ENCODE results near the gene SPOCK2. TPM values are rescaled to one million over a fixed set of nuclear protein-coding genes. Genes with fewer than 3 reads are reported as not detected.
A peak's percentile ranks its signal among the peaks of the same experiment; 100 is the strongest.

The SPOCK2 gene
- total RNA-seq, 2 experiments from 2014 or later = 976 to 998 TPM

GRCh38 chr10:72127571-72127970 is 39.2 kb upstream of the SPOCK2 start:
- no peaks in the 10 kb centered on the region for H3K9me3 Mint-ChIP-seq
- TF ChIP-seq CTCF (IDR thresholded peaks at IDR 0.05) = no peak
- H3K27me3 ChIP-seq (ENCODE audit: control insufficient read depth in 1 of 2, insufficient read depth in 2 of 2, low read length in 2 of 2) = no peaks in the 10 kb centered on the region
- POLR2A ChIA-PET = interaction anchor here (1.1 to 4.4 kb wide), 3 partner anchors 40 to 88 kb away, joined by 3 to 44 read pairs (median 8); partner anchors contain the start of genes ANAPC16, ASCC1 and SPOCK2
- CTCF ChIA-PET = interaction anchor here (0.9 to 5.0 kb wide), 3 partner anchors 79 to 211 kb away, joined by 3 to 30 read pairs (median 13); no protein-coding TSS in a partner anchor
- no peak overlapping the region for H3K27ac ChIP-seq (ENCODE audit: low read depth in 1 of 2, low read length in 2 of 2)
- H3K36me3 ChIP-seq (ENCODE audit: insufficient read depth, low read length) = peaks cover 6% of the 10 kb centered on the region
- H3K27ac Mint-ChIP-seq = no peak overlapping the region
- H3K4me1 Mint-ChIP-seq (ENCODE audit: low read depth) = peaks cover 49% of the 10 kb centered on the region
- no peak overlapping the region for H3K4me3 Mint-ChIP-seq
- peaks cover 2% of the 10 kb centered on the region for H3K4me1 ChIP-seq (ENCODE audit: insufficient read depth, low read length)
- DNase-seq = no peak
- no peak for ATAC-seq (ENCODE audit: poor library complexity)
- peaks cover 20% of the 10 kb centered on the region for H3K36me3 Mint-ChIP-seq (ENCODE audit: low read depth)
- no peaks in the 10 kb centered on the region for H3K9me3 ChIP-seq (ENCODE audit: control insufficient read depth in 1 of 2, insufficient read depth in 1 of 2, low read length in 2 of 2)
- intact Hi-C loops (cut with DNase I, micrococcal nuclease) = loop anchor here (2.0 to 5.0 kb wide), 3 partner anchors 40 to 209 kb away; partner anchors contain the start of gene SPOCK2 (in 2 of the 2)
- no peak overlapping the region for H3K4me3 ChIP-seq (ENCODE audit: low read length)
- H3K27me3 Mint-ChIP-seq = no peaks in the 10 kb centered on the region

GRCh38 chr10:72126872-72127232 is 38.5 kb upstream of the SPOCK2 start:
- H3K27me3 ChIP-seq (ENCODE audit: control insufficient read depth in 1 of 2, insufficient read depth in 2 of 2, low read length in 2 of 2) = no peaks in the 10 kb centered on the region
- Mint-ChIP-seq H3K27me3 (no peaks in the 10 kb centered on the region), H3K9me3 (no peaks in the 10 kb centered on the region), H3K4me1 (ENCODE audit: low read depth) (peaks cover 53% of the 10 kb centered on the region), H3K27ac (peak overlapping the region; percentile 43), H3K36me3 (ENCODE audit: low read depth) (peaks cover 20% of the 10 kb centered on the region), H3K4me3 (no peak overlapping the region)
- intact Hi-C loops (cut with DNase I, micrococcal nuclease) = loop anchor here (2.0 to 5.0 kb wide), 3 partner anchors 40 to 210 kb away; partner anchors contain the start of gene SPOCK2 (in 2 of the 2)
- H3K4me1 ChIP-seq (ENCODE audit: insufficient read depth, low read length) = peaks cover 10% of the 10 kb centered on the region
- no peak for TF ChIP-seq CTCF (IDR thresholded peaks at IDR 0.05)
- no peak overlapping the region for H3K27ac ChIP-seq (ENCODE audit: low read depth in 1 of 2, low read length in 2 of 2)
- H3K9me3 ChIP-seq (ENCODE audit: control insufficient read depth in 1 of 2, insufficient read depth in 1 of 2, low read length in 2 of 2) = no peaks in the 10 kb centered on the region
- CTCF ChIA-PET = interaction anchor here (0.7 to 5.0 kb wide), 5 partner anchors 20 to 211 kb away, joined by 3 to 30 read pairs (median 4); no protein-coding TSS in a partner anchor
- no peak overlapping the region for H3K4me3 ChIP-seq (ENCODE audit: low read length)
- H3K36me3 ChIP-seq (ENCODE audit: insufficient read depth, low read length) = peaks cover 6% of the 10 kb centered on the region
- DNase-seq (no peak), ATAC-seq (ENCODE audit: poor library complexity) (no peak)
- POLR2A ChIA-PET = interaction anchor here (1.1 to 4.4 kb wide), 6 partner anchors 13 to 92 kb away, joined by 3 to 44 read pairs (median 8); partner anchors contain the start of genes ANAPC16, ASCC1 and SPOCK2

GRCh38 chr10:72126184-72126871 is 38.0 kb upstream of the SPOCK2 start:
- Histone ChIP-seq H3K27ac (ENCODE audit: low read depth in 1 of 2, low read length in 2 of 2) (no peak overlapping the region), H3K4me3 (ENCODE audit: low read length) (no peak overlapping the region), H3K36me3 (ENCODE audit: insufficient read depth, low read length) (peaks cover 6% of the 10 kb centered on the region), H3K27me3 (ENCODE audit: control insufficient read depth in 1 of 2, insufficient read depth in 2 of 2, low read length in 2 of 2) (no peaks in the 10 kb centered on the region), H3K4me1 (ENCODE audit: insufficient read depth, low read length) (peaks cover 11% of the 10 kb centered on the region), H3K9me3 (ENCODE audit: control insufficient read depth in 1 of 2, insufficient read depth in 1 of 2, low read length in 2 of 2) (no peaks in the 10 kb centered on the region)
- POLR2A ChIA-PET = interaction anchor here (0.8 to 4.4 kb wide), 10 partner anchors 9 to 205 kb away, joined by 3 to 44 read pairs (median 4); partner anchors contain the start of genes ANAPC16, ASCC1 and SPOCK2
- intact Hi-C loops (cut with DNase I, micrococcal nuclease) = loop anchor here (2.0 to 5.0 kb wide), 3 partner anchors 39 to 210 kb away; partner anchors contain the start of gene SPOCK2 (in 2 of the 2)
- H3K4me1 Mint-ChIP-seq (ENCODE audit: low read depth) = peaks cover 58% of the 10 kb centered on the region
- CTCF ChIA-PET = interaction anchor here (0.7 to 5.0 kb wide), 8 partner anchors 10 to 212 kb away, joined by 3 to 30 read pairs (median 6); no protein-coding TSS in a partner anchor
- peak overlapping the region; percentile 43 for H3K27ac Mint-ChIP-seq
- H3K36me3 Mint-ChIP-seq (ENCODE audit: low read depth) = peaks cover 20% of the 10 kb centered on the region
- no peak overlapping the region for H3K4me3 Mint-ChIP-seq
- no peaks in the 10 kb centered on the region for H3K9me3 Mint-ChIP-seq
- peak in 3 of 14 experiments; percentile 53 to 60 (median 58) for DNase-seq
- TF ChIP-seq CTCF (IDR thresholded peaks at IDR 0.05) = peak; percentile 42
- peak; percentile 26 for ATAC-seq (ENCODE audit: poor library complexity)
- no peaks in the 10 kb centered on the region for H3K27me3 Mint-ChIP-seq

Measured in CD4-positive, alpha-beta T cell (primary cell).